Activated CD8-positive, alpha-beta memory T cell treated with anti-CD3 and anti-CD28 coated beads for 4 hours (primary cell): ENCODE results near the gene KCNJ10.
"Not testable (repeated sequence)": the region's sequence is repeated elsewhere in the genome, so short reads cannot be mapped to it uniquely, and the experiment has no call there.

ENCODE experiments used
- DNase-seq, 2 donors: peaks; one replicate each; pipeline ENCODE4 v3.0.0-alpha.2; 2020; ENCODE audit warnings: low read depth in 2 of 2

Gene KCNJ10

GRCh38 chr1:160061369-160062229 is 8.4 kb downstream of the KCNJ10 start:
- DNase-seq = no peak

GRCh38 chr1:160058087-160058486 is 11.9 kb downstream of the KCNJ10 start:
- DNase-seq = no peak

GRCh38 chr1:160056648-160057169 is 13.3 kb downstream of the KCNJ10 start:
- DNase-seq = no peak

DNA sequence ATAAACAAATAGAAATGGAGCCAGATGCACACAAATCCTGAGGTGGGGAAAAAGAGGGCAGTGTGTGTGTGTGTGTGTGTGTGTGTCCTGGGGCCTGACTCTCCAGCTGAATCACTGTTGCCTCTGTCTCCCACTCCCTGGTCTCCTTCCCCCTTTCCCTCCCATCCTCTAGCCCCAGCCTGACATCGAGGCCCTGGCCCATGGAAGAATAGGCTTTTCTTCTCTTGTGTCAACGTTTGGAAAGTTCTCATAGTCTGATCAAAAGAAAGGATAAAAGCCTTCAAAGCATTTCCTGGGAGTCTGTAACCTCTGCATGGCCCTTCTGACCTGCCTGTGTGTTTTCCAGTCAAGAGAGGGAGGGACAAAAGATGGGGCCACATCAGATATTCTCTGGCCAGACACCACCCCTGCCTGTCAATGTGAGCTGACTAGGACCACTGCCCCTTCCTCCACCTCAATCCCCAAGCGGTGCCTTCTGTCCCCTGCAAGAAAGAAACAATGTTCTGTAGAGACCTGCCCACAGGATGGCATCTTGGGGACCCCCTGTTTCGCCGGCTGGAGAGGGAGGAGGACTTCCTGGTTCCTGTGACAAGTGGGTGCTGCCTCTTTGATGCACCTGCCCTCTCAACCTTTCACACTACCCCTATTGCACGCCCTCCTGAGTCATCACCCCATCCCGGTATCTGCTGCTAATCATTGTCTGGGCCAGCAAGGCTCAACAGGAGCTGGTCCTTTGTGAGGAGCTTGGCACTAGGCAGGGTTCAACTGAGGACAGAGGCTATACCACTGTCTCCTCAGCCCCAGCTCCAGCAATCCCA is 16.2 kb downstream of the KCNJ10 start:
- no peak for DNase-seq

DNA sequence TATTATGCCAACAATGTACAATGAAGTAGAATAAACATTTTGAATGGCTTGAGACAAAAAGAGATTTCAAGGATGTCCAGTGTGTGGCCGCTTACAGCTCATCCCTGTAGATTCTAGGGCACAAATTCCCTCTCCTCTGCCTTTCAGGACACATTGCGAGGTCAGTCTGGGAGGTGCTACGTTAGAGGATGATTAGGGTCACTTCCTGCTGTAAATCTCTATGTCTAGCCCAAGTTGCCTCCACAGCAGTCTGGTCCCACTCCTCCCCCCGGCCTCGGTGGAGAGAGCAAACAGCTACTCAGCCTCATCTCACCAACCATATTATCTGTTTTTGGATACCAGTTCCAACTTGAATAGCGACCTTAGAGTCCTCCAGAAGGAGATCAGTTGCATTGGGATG is 17.0 kb downstream of the KCNJ10 start:
- no peak for DNase-seq

- no peak for DNase-seq
Observed at GRCh38 chr1:160050619-160051018, 19.3 kb downstream of the KCNJ10 start.

- not testable (repeated sequence) for DNase-seq
Observed at GRCh38 chr1:160050182-160050581, 19.8 kb downstream of the KCNJ10 start.

GRCh38 chr1:160049101-160049500 is 20.9 kb downstream of the KCNJ10 start:
- DNase-seq = no peak

DNA sequence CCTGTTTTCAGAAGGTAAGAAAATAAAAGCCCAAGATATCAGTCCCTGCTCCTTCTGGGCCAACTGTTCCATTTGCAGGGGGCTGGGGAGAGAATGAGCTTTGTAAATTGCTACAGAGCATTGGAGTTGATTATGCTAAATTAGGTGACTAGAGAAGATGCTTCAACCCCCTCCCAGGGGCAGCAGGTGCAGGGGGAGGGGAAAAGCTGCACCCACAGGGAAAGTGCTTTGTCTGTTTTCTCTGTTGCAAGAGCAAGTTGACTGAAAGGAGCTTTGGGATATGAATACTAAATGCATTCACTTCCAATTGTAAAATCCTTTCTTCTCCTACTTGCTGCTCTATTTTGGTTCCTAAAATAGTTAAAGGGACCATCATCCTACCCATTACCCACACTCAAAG is 21.6 kb downstream of the KCNJ10 start:
- no peak for DNase-seq

DNA sequence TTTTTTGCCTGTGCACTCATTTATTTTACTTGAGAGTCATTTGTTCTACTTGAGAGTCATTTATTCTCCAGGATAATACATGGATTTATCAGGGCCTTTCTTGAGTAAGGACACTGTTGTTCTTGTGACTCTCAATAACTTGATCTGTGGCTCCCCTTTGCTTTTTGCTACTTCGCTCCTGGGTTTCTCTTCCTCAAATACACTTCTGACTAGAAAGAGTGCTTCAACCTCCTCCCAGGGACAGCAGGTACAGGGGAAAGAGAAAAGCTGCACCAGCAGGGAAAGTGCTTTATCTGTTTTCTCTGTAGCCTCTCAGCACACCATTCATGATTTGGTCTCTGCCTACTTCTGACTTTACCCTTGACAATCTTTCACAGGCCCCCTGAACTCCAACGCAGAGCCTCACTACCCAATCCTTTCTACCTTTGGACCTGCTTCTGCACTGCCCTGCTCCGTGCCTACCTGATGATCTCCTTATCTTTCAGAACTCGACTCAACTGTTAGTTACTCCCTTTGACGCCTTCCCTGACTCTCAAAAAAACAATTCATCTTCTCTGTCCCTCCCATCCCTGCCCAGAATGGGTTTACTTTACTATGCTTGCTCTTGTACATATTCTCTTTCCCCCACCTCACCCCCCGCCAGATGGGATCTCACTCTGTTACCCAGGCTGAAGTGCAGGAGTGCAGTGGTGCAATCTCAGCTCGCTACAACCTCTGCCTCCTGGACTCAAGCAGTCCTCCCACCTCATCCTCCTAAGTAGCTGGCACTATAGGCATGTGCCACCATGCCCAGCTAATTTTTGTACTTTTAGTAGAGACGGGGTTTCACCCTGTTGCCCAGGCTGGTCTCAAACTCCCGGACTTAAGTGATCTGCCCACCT is 22.6 kb downstream of the KCNJ10 start:
- no peak for DNase-seq

DNA sequence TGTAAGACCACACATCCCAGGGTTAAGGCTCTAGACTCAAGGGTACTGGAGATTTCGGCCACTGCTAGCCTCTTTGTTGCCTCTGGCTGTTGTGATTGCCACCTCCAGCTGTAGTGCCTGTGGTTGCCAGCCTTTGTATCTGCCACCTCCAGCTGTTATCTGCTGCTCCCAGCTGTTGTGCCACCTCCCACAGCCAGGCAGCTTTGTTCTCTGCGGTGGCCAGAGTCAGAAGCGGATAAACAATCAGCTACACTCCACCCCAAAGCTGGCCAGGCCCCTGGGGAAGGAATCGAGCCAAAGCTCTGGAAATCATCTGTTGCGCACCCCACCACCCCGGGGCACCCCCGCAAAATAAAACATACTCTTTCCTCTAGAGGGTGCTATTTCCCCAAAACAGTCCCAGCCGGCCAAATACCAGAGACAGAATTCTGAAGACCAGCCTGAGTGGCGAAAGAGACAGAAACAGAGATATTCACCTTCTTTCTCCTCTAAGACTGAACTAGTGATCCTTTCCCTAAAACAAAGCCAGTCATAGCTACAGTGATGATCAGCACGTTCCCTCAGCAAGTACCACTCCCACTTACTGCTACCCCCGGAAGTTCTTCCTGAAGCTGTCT is 23.4 kb downstream of the KCNJ10 start:
- DNase-seq = no peak

- no peak for DNase-seq
Observed at GRCh38 chr1:160045653-160046052, 24.3 kb downstream of the KCNJ10 start.

- no peak for DNase-seq
Observed at GRCh38 chr1:160043543-160043942, 26.4 kb downstream of the KCNJ10 start.

- DNase-seq = no peak
Observed at GRCh38 chr1:160040476-160040875, 29.5 kb downstream of the KCNJ10 start.

GRCh38 chr1:160032165-160032820 is 37.7 kb downstream of the KCNJ10 start:
- no peak for DNase-seq

DNA sequence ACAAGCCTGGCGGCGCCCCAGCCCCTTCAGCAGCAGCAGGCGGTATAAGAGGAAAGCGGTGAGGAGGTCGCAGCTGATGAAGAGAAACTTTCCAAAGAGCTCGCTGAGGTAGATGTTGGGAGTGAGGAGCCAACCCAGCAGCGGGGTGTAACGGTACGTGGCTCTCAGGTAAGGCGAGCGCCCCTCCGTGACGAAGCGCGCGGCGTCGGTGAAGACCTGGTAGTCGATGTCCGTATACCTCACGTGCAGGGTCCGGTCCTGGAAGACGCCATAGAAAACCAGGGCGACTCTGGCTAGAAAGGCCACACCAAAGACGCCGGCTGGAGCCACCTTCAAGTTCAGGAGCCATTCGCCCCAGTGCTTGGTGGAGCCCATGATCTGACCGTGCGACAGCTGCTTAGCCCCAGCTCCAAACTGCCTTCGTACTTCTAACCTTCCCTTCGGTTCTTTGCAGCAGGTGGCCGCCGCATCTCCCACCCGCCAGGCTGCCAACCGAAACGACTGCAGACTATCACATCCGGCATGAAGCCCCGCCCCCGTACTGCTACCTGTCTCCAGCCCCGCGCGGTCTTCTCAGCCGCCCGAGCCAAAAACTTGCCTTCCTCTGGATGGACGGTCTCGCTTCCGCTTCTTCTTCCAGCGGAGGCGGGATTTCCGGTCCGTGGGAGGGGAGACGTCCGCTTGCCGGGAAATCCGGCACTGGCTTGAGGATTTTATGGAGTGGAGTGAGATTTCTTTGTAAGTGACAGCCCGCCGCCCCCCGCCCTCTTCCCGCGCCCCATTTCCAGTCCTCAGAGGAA is 38.4 kb downstream of the KCNJ10 start, which contains the start of gene PIGM:
TSS of gene PIGM (minus strand) at position 626 of the 800 bp plus-strand sequence. CDS start at position 375, 251 bp downstream.
- peak; percentile 80 to 86 for DNase-seq

- DNase-seq = no peak
Observed at GRCh38 chr1:160030657-160031364, 39.1 kb downstream of the KCNJ10 start.

DNA sequence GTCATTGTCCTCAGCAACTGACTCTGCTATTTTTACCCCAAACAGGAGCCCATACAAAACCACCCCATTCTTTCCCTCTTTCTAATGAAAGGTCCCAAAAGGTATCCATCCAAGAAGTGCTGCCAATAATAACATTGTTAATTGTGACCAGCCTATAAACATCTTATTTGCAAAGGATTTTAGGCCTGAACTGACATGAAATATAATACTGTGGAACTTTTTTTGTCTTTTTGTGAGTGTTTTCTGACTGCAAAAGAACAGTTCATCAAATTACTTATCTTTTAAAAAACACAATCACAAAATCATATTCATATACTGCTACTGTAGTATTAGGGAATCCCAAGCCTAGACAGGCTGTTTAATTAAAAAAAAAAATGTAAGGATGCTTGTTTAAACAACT is 41.5 kb downstream of the KCNJ10 start:
- DNase-seq = no peak

DNA sequence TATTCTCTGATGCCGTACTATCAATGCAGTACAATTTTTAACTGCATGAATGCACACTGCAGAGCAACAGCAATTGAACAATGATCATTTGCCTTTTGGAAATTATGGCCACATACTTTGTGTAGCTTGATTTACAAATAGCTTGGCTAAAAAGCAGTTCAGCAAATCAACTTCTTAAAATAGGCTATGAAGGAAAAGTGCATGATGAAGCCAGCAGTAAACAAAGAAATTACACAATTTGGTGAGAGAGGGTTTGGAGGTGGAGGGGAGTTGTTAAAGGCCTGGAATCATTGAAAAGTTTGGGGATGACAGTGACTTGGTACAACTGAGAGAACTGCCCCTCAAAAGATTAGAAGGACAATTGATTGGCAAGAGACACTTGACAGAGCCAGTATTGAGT is 44.6 kb downstream of the KCNJ10 start:
- DNase-seq = no peak
